Ishikawa (cell line): ENCODE results near the gene DHX35.

ENCODE experiments used
- CEBPB ChIP-seq: IDR thresholded peaks from 2 replicates; pipeline ENCODE4 v1.6.1; 2012
- CREB1 ChIP-seq: IDR thresholded peaks from 2 replicates; pipeline ENCODE4 v1.6.1; 2012; ENCODE audit warnings: low read depth
- EGR1 ChIP-seq: IDR thresholded peaks from 2 replicates; pipeline ENCODE4 v1.6.1; 2012
- EP300 ChIP-seq: IDR thresholded peaks from 2 replicates; pipeline ENCODE4 v1.6.1; 2012; ENCODE audit warnings: borderline replicate concordance
- FOXM1 ChIP-seq: IDR thresholded peaks from 2 replicates; pipeline ENCODE4 v1.6.1; 2012; ENCODE audit warnings: low read depth, borderline replicate concordance
- MAX ChIP-seq: IDR thresholded peaks from 2 replicates; pipeline ENCODE4 v1.6.1; 2012
- NFIC ChIP-seq: IDR thresholded peaks from 2 replicates; pipeline ENCODE4 v1.6.1; 2012
- RAD21 ChIP-seq: IDR thresholded peaks from 2 replicates; pipeline ENCODE4 v1.6.1; 2012; ENCODE audit warnings: low read depth
- REST ChIP-seq: IDR thresholded peaks from 2 replicates; pipeline ENCODE4 v1.6.1; 2012; ENCODE audit warnings: low read depth, mild to moderate bottlenecking
- TAF1 ChIP-seq: IDR thresholded peaks from 2 replicates; pipeline ENCODE4 v1.6.1; 2012; ENCODE audit warnings: low read depth, mild to moderate bottlenecking
- TCF12 ChIP-seq: IDR thresholded peaks from 2 replicates; pipeline ENCODE4 v1.6.1; 2012; ENCODE audit warnings: low read depth
- TEAD4 ChIP-seq: IDR thresholded peaks from 2 replicates; pipeline ENCODE4 v1.6.1; 2012
- YY1 ChIP-seq: IDR thresholded peaks from 2 replicates; pipeline ENCODE4 v1.6.1; 2012; ENCODE audit warnings: low read depth
- ZBTB7A ChIP-seq: IDR thresholded peaks from 2 replicates; pipeline ENCODE4 v1.6.1; 2012; ENCODE audit warnings: low read depth
- TF ChIP-seq, protein P1 (sequence below): IDR thresholded peaks from 2 replicates; pipeline ENCODE4 v1.6.1; 2012

The DHX35 gene

GRCh38 chr20:38941726-38942389, 20.3 kb upstream of the DHX35 start:
- TF ChIP-seq TCF12 (no peak), TEAD4 (no peak), TAF1 (no peak)
- TF ChIP-seq, protein P1, sequence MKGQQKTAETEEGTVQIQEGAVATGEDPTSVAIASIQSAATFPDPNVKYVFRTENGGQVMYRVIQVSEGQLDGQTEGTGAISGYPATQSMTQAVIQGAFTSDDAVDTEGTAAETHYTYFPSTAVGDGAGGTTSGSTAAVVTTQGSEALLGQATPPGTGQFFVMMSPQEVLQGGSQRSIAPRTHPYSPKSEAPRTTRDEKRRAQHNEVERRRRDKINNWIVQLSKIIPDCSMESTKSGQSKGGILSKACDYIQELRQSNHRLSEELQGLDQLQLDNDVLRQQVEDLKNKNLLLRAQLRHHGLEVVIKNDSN, result no peak

- TF ChIP-seq RAD21, result no peak
- TF ChIP-seq YY1, result no peak
- TF ChIP-seq EP300, result no peak
- no peak for TF ChIP-seq FOXM1
- no peak for TF ChIP-seq TAF1
- TF ChIP-seq NFIC, result no peak
- no peak for TF ChIP-seq TEAD4
- no peak for TF ChIP-seq TCF12
- TF ChIP-seq REST, result no peak
- TF ChIP-seq ZBTB7A, result no peak
- TF ChIP-seq EGR1, result no peak
- TF ChIP-seq, protein P1, result no peak
- TF ChIP-seq MAX, result no peak
- no peak for TF ChIP-seq CREB1
- TF ChIP-seq CEBPB, result no peak
Observed at GRCh38 chr20:38945012-38945411, 17.1 kb upstream of the DHX35 start.

- TF ChIP-seq RAD21, result no peak
- TF ChIP-seq NFIC, result no peak
- TF ChIP-seq CEBPB, result no peak
- TF ChIP-seq YY1, result no peak
- TF ChIP-seq EP300, result no peak
- TF ChIP-seq MAX, result no peak
- TF ChIP-seq REST, result no peak
- no peak for TF ChIP-seq CREB1
- TF ChIP-seq ZBTB7A, result no peak
- no peak for TF ChIP-seq TAF1
Observed at GRCh38 chr20:38946836-38947235, 15.3 kb upstream of the DHX35 start.

GRCh38 chr20:38947931-38948362, 14.2 kb upstream of the DHX35 start:
- TF ChIP-seq CREB1 (no peak), TCF12 (no peak), CEBPB (no peak), YY1 (no peak), EP300 (no peak)

- no peak for TF ChIP-seq TAF1
Observed at GRCh38 chr20:38950254-38950653, 11.9 kb upstream of the DHX35 start.

DNA sequence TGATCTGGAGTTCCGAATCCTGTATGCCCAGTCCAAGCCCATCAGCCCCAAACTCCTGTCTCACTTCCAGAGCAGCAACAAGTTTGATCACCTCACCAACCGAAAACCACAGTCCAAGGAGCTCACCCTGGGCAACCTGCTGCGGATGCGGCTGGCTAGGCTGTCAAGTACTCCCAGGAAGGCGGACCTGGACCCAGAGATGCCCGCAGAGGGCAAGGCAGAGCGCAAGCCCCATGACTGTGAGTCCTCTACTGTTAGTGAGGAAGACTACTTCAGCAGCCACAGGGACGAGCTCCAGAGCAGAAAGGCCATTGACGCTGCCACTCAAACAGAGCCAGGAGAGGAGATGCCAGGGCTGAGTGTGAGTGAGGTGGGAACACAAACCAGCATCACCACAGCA, 10.5 kb upstream of the DHX35 start:
- TF ChIP-seq TCF12 (no peak), FOXM1 (no peak), EGR1 (no peak), ZBTB7A (no peak)

- TF ChIP-seq TAF1, result no peak
- TF ChIP-seq CEBPB, result no peak
- no peak for TF ChIP-seq YY1
- TF ChIP-seq REST, result no peak
- TF ChIP-seq EP300, result no peak
- no peak for TF ChIP-seq EGR1
- TF ChIP-seq CREB1, result no peak
- TF ChIP-seq TCF12, result no peak
- TF ChIP-seq TEAD4, result no peak
- no peak for TF ChIP-seq RAD21
- TF ChIP-seq MAX, result no peak
Observed at GRCh38 chr20:38952153-38952552, 10.0 kb upstream of the DHX35 start.
